Measurements from ENCODE around the gene CLINT1.
"Not testable (repeated sequence)": the region's sequence is repeated elsewhere in the genome, so short reads cannot be mapped to it uniquely, and the experiment has no call there.

CLINT1 gene

GRCh38 chr5:157862183-157862851, 3.4 kb upstream of the CLINT1 start:
- DNase-seq (ENCODE audit: low read depth, low spot score): no peak

- DNase-seq (ENCODE audit: low read depth, low spot score): no peak
Observed at GRCh38 chr5:157860898-157861890, 2.2 kb upstream of the CLINT1 start.

DNA sequence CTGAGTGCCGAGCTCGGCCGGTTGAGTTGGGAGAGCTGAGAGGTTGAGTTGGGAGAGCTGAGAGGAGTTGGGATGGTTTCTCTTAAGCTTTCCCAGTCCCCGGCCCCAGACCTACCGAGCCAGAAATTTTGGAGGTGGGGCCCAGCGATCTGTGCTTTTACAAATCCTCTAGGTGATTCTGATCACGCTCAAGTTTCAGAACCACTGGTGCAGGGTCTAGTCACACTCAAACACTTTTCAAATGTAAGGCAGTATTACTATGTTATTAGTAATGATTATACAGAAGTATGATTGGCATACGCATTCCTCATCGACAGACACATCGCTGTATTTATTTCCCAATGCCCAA, 256 bp upstream of the CLINT1 start:
- no peak for DNase-seq (ENCODE audit: low read depth, low spot score)

GRCh38 chr5:157857816-157858526, 974 bp downstream of the CLINT1 start:
- DNase-seq (ENCODE audit: low read depth, low spot score): no peak

DNA sequence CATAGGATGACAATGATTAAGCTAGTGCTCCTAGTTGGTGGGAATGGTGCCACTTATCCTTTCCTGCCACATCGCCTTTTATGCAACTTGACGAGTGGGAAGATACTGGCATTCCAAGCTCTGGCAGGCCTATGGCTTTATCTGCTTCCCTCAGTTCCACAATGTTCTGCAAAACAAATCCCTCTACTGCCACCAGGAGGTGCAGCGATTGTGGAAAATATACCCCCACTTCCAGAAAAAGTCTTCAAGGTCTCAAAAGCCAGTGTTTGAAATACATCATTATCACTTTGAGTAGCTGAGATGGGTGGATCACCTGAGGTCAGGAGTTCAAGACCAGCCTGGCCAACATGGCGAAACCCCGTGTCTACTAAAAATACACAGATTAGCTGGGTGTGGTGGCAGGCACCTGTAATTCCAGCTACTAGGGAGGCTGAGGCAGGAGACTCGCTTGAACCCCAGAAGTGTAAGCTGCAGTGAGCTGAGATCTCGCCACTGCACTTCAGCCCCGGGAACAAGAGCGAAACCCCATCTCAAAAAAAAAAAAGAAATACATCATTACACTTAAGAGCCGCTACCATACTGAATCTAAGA, 3.4 kb downstream of the CLINT1 start:
- no peak for DNase-seq (ENCODE audit: low read depth, low spot score)

DNA sequence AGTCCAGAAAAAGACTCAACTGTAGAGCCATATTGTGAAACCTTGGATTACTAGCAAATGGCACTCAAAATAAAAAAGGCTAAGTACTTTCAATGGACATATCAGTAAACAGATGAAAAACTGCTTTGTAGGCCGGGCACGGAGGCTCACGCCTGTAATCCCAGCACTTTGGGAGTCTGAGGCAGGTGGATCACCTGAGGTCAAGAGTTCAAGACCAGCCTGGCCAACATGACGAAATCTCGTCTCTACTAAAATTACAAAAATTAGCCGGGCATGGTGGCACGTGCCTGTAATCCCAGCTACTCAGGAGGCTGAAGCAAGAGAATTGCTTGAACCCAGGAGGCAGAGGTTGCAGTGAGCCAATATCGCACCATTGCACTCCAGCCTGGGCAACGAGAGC, 5.6 kb downstream of the CLINT1 start:
- DNase-seq (ENCODE audit: low read depth, low spot score): not testable (repeated sequence)

GRCh38 chr5:157845914-157846598, 12.9 kb downstream of the CLINT1 start:
- DNase-seq (ENCODE audit: low read depth, low spot score): no peak

GRCh38 chr5:157842787-157843186, 16.2 kb downstream of the CLINT1 start:
- DNase-seq (ENCODE audit: low read depth, low spot score): no peak

GRCh38 chr5:157842185-157842584, 16.8 kb downstream of the CLINT1 start:
- no peak for DNase-seq (ENCODE audit: low read depth, low spot score)

DNA sequence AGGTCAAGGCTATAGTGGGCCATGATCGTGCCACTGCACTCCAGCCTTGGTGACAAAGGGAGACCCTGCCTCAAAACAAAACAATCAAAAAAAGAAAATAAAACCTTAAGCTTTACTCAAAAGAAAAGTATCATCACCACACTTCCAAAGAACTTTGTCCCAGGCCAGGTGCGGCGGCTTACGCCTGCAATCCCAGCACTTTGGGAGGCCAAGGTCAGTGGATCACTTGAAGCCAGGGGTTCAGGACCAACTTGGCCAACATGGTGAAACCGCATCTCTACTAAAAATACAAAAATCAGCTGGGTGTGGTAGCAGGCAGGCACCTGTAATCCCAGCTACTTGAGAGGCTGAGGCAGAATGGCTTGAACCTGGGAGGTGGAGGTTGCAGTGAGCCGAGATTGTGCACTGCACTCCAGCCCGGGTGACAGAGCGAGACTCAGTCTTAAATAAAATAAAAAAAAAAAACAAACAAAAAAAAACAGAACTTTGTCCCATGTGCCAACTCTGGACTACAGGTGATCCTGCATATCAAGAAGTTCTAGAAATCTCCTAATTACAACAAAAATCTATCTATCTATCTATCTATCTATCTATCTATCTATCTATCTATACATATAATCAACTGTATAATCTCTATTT, 19.7 kb downstream of the CLINT1 start:
- no peak for DNase-seq (ENCODE audit: low read depth, low spot score)

DNA sequence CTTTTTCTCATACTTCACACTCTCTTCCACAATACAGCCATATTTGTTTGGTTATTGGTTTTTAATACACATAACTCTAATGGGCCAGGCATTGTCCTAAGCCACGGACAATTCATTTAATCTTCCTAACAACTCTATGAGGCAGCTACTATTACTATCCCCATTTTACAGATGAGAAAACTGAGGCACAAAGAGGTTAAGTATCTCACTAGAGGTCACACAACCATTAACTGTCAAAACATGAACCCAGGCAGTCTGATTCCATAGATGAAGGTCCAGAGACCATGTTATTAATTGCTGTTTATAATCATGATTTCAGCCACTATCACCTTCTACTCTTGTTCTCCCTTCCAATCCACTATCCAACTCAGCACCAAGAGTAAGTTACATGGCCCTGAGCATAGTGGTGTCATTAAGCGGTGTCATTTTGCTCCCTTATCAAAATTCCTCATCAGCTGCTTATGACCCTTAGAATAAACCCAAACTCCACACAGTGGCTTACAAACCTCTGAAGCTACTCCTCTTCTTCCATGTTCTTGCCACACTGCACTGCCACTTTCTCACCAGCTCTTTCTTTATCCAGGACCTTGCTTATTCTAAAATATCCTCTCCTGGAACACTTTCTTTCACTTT, 22.7 kb downstream of the CLINT1 start:
- DNase-seq (ENCODE audit: low read depth, low spot score): no peak

GRCh38 chr5:157835041-157835440, 23.9 kb downstream of the CLINT1 start:
- no peak for DNase-seq (ENCODE audit: low read depth, low spot score)

DNA sequence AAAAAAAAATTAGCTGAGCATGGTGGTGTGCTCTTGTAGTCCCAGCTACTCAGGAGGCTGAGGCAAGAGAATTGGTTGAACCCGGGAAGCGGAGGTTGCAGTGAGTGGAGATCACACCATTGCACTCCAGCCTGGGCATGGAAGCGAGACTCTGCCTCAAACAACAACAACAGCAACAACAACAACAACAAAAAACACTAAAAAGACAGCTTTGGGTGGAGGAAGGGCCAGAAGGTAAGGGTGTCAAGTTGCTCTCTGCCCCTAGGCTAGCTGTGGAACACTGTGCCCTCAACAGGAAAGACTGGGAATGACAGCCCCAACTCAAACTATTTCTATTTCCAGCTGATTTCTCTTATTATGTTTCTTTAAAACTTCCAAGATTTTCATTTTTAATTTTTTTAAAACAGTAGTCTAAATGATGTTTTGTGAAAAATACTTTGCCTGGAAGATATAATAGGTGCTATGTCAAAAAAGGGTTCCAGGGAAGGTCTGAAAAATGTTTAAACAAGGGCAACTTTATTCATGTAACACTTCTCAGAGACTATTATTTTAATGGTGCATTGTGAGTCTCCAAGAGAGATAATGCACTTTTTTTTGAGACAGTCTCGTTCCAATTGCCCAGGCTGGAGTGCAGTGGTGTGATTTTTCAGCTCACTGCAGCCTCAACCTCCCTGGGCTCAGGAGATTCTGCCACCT, 29.9 kb downstream of the CLINT1 start:
- DNase-seq (ENCODE audit: low read depth, low spot score): no peak

- no peak for DNase-seq (ENCODE audit: low read depth, low spot score)
Observed at GRCh38 chr5:157828105-157828943, 30.6 kb downstream of the CLINT1 start.

- no peak for DNase-seq (ENCODE audit: low read depth, low spot score)
Observed at GRCh38 chr5:157827423-157827822, 31.5 kb downstream of the CLINT1 start.

DNA sequence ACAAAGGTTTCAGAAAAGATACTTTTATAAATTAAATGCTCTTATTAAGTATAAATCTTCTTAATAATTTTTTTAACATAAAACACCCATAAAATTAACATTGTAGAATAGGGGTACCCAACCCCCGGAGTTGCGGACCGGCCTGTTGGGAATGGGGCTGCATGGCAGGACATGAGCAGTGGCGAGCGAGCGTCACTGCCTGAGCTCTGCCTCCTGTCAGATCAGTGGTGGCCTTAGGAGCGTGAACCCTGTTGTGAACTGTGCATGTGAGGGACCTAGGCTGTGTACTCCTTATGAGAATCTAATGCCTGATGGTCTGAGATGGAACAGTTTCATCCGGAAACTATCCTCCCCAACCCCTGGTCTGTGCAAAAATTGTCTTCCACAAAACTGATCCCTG, 35.3 kb downstream of the CLINT1 start:
- no peak for DNase-seq (ENCODE audit: low read depth, low spot score)

GRCh38 chr5:157821822-157822622, 36.9 kb downstream of the CLINT1 start:
- DNase-seq (ENCODE audit: low read depth, low spot score): no peak

DNA sequence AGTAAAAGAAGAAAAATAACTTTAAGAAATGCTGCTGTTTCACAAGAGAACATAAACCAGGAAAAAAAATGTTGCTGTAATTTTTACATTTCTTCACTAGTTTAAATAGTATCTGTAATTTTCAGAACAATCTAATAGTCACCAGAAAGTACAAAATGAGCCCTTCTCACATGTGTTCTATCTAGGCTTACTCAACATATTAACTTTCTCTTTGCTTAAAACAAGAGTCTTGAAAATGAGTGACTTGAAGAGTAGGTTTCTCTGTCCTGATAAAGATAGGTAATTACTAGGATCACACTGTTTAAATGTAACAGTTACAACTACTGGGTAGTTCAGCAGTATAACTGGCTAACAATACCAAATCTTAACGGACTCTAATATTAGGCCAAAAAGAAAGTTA, 37.5 kb downstream of the CLINT1 start:
- DNase-seq (ENCODE audit: low read depth, low spot score): no peak

Data from brain pericyte (primary cell).